Measurements from ENCODE around the gene HBEGF.

Gene HBEGF

GRCh38 chr5:140346348-140347221 is at the start of gene HBEGF:
Gene HBEGF, minus strand, starts transcription at chr5:140346603. Its CDS starts 275 bp downstream, at chr5:140346328.
- no peak for DNase-seq

GRCh38 chr5:140393738-140394137 is 47.3 kb upstream of the HBEGF start:
- no peak for DNase-seq

- no peak for DNase-seq
Measured at GRCh38 chr5:140391732-140392131, 45.3 kb upstream of the HBEGF start.

GRCh38 chr5:140391312-140391711 is 44.9 kb upstream of the HBEGF start:
- no peak for DNase-seq

GRCh38 chr5:140388052-140388451 is 41.6 kb upstream of the HBEGF start:
- DNase-seq, result no peak

- DNase-seq, result no peak
Measured at GRCh38 chr5:140383300-140383699, 36.9 kb upstream of the HBEGF start.

- DNase-seq, result no peak
Measured at GRCh38 chr5:140382866-140383265, 36.5 kb upstream of the HBEGF start.

GRCh38 chr5:140381972-140382371 is 35.6 kb upstream of the HBEGF start:
- DNase-seq, result no peak

- no peak for DNase-seq
Measured at GRCh38 chr5:140381351-140381750, 34.9 kb upstream of the HBEGF start.

GRCh38 chr5:140372971-140373487 is 26.6 kb upstream of the HBEGF start:
- DNase-seq, result no peak

- DNase-seq, result no peak
Measured at GRCh38 chr5:140371356-140372151, 25.2 kb upstream of the HBEGF start.

- no peak for DNase-seq
Measured at GRCh38 chr5:140367256-140368013, 21.0 kb upstream of the HBEGF start.

- no peak for DNase-seq
Measured at GRCh38 chr5:140366589-140367255, 20.3 kb upstream of the HBEGF start.

GRCh38 chr5:140365941-140366340 is 19.5 kb upstream of the HBEGF start:
- DNase-seq, result no peak

GRCh38 chr5:140365282-140365681 is 18.9 kb upstream of the HBEGF start:
- no peak for DNase-seq

- DNase-seq, result no peak
Measured at GRCh38 chr5:140364472-140364765, 18.0 kb upstream of the HBEGF start.

GRCh38 chr5:140363631-140364471 is 17.4 kb upstream of the HBEGF start:
- DNase-seq, result no peak

GRCh38 chr5:140362875-140363630 is 16.6 kb upstream of the HBEGF start:
- DNase-seq, result no peak

GRCh38 chr5:140362311-140362710 is 15.9 kb upstream of the HBEGF start:
- DNase-seq, result no peak

GRCh38 chr5:140361901-140362300 is 15.5 kb upstream of the HBEGF start:
- no peak for DNase-seq

Measured in DMS79 (cell line).